ENCODE data around the gene EDNRA.

DNA sequence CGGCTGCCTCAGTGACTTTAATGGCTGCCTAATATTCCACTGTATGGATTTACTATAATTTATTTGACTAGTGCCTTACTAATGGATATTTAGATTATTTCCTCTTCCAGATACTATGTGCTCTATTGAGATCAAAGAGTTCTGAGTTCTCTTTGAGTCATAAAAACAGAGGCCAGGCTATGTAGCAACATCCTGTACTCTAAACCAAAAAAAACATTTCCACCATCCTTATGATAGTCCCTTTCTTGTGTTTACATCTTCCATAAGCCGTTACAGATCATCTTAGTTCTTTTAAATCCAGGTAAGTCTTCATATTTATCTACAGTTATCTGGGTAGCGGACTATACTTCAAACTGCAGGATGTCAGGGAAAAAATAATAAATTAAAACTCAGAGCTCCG is 79.7 kb downstream of the EDNRA start:
- TF ChIP-seq, protein P1, sequence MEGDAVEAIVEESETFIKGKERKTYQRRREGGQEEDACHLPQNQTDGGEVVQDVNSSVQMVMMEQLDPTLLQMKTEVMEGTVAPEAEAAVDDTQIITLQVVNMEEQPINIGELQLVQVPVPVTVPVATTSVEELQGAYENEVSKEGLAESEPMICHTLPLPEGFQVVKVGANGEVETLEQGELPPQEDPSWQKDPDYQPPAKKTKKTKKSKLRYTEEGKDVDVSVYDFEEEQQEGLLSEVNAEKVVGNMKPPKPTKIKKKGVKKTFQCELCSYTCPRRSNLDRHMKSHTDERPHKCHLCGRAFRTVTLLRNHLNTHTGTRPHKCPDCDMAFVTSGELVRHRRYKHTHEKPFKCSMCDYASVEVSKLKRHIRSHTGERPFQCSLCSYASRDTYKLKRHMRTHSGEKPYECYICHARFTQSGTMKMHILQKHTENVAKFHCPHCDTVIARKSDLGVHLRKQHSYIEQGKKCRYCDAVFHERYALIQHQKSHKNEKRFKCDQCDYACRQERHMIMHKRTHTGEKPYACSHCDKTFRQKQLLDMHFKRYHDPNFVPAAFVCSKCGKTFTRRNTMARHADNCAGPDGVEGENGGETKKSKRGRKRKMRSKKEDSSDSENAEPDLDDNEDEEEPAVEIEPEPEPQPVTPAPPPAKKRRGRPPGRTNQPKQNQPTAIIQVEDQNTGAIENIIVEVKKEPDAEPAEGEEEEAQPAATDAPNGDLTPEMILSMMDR (IDR thresholded peaks at IDR 0.05; ENCODE audit: control extremely low read depth in 1 of 3, insufficient read depth in 1 of 3, low read depth in 1 of 3, low read length in 3 of 3) = no peak
- TF ChIP-seq CBX8 (IDR thresholded peaks at IDR 0.05; ENCODE audit: borderline replicate concordance, low read depth, low read length) = no peak
- no peak for TF ChIP-seq RNF2 (IDR thresholded peaks at IDR 0.05; ENCODE audit: borderline replicate concordance, low read depth, low read length, missing control alignments, poor library complexity, severe bottlenecking)

Data from H1 (cell line).